K562 (cell line): ENCODE results near the gene SYTL2. TPM values are rescaled to one million over a fixed set of nuclear protein-coding genes. Genes with fewer than 3 reads are reported as not detected.
A peak's percentile ranks its signal among the peaks of the same experiment; 100 is the strongest.

Experiments used
- ARHGAP35 ChIP-seq: fragments of 450-650 bp; IDR thresholded peaks from 2 replicates; pipeline ENCODE4 v1.6.1; 2018; ENCODE audit not compliant: partially characterized antibody
- ATF1 ChIP-seq, 2 experiments: fragments of 450-650 bp in 1 of 2; IDR thresholded peaks; 2 replicates each; pipeline ENCODE4 v1.6.1; 2016; ENCODE audit warnings: missing compliant biosample characterization in 1 of 2, missing genetic modification characterization in 1 of 2
- BMI1 ChIP-seq: fragments of 150-350 bp; IDR thresholded peaks from 2 replicates; pipeline ENCODE4 v1.6.1; 2014; ENCODE audit warnings: low read length
- C11orf30 ChIP-seq: fragments of 450-650 bp; IDR thresholded peaks from 2 replicates; pipeline ENCODE4 v1.6.1; 2016; ENCODE audit warnings: low read depth, mild to moderate bottlenecking
- CEBPZ ChIP-seq: fragments of 150-350 bp; IDR thresholded peaks from 2 replicates; pipeline ENCODE4 v1.6.1; 2014; ENCODE audit warnings: low read depth, mild to moderate bottlenecking, low read length, borderline replicate concordance
- ETV5 ChIP-seq: sonication (generic); formaldehyde crosslinking; IDR thresholded peaks from 2 replicates; pipeline ENCODE4 v1.4.0; 2020; ENCODE audit warnings: low read depth, mild to moderate bottlenecking, missing genetic modification reagents
- KHSRP ChIP-seq: fragments of 450-650 bp; IDR thresholded peaks from 2 replicates; pipeline ENCODE4 v1.6.1; 2017
- KLF13 ChIP-seq: fragments of 450-650 bp; IDR thresholded peaks from 2 replicates; pipeline ENCODE4 v1.6.1; 2016; ENCODE audit warnings: missing genetic modification characterization, low read depth, mild to moderate bottlenecking, missing compliant biosample characterization, moderate library complexity, borderline replicate concordance
- LCOR ChIP-seq: sonication (generic); formaldehyde crosslinking; IDR thresholded peaks from 2 replicates; pipeline ENCODE4 v1.8.0; 2022; ENCODE audit warnings: mild to moderate bottlenecking, missing genetic modification reagents
- MCM7 ChIP-seq, 2 experiments: fragments of 450-650 bp; IDR thresholded peaks; 2 replicates each; pipeline ENCODE4 v1.6.1; 2016 to 2018
- NBN ChIP-seq: fragments of 450-650 bp; IDR thresholded peaks from 2 replicates; pipeline ENCODE4 v1.6.1; 2016; ENCODE audit warnings: low read depth, mild to moderate bottlenecking
- NR4A1 ChIP-seq, 2 experiments: fragments of 250-450 bp in 1 of 2; fragments of 450-650 bp in 1 of 2; sonication (Bioruptor Pico) in 1 of 2; IDR thresholded peaks; 2 replicates each; pipeline versions ENCODE4 v1.4.0 to v1.6.1; 2016 to 2020; ENCODE audit warnings: mild to moderate bottlenecking in 2 of 2, missing compliant biosample characterization in 1 of 2, missing genetic modification characterization in 1 of 2, moderate library complexity in 1 of 2
- NUFIP1 ChIP-seq: fragments of 450-650 bp; IDR thresholded peaks from 2 replicates; pipeline ENCODE4 v1.6.1; 2018; ENCODE audit not compliant: partially characterized antibody
- POLR3A ChIP-seq: IDR thresholded peaks from 2 replicates; pipeline ENCODE4 v1.6.1; 2011; ENCODE audit warnings: borderline replicate concordance, mild to moderate bottlenecking, moderate library complexity; ENCODE audit not compliant: insufficient read length, insufficient read depth; ENCODE audit errors: extremely low read depth
- POLR3G ChIP-seq: IDR thresholded peaks from 2 replicates; pipeline ENCODE4 v1.6.1; 2011; ENCODE audit not compliant: insufficient read length, insufficient replicate concordance; ENCODE audit errors: extremely low read depth
- RBM17 ChIP-seq: fragments of 200-400 bp; formaldehyde crosslinking; IDR thresholded peaks from 2 replicates; pipeline ENCODE4 v1.6.1; 2017; ENCODE audit warnings: low read depth, mild to moderate bottlenecking, low read length, borderline replicate concordance
- XRCC4 ChIP-seq: IDR thresholded peaks from one replicate; pipeline ENCODE4 v1.6.1; 2011; ENCODE audit not compliant: insufficient read depth, insufficient read length; ENCODE audit errors: extremely low read depth
- ZBED1 ChIP-seq: IDR thresholded peaks from 2 replicates; pipeline ENCODE4 v1.6.1; 2014
- ZBTB9 ChIP-seq: fragments of 450-650 bp; formaldehyde crosslinking; IDR thresholded peaks from 2 replicates; pipeline ENCODE4 v1.4.0; 2020; ENCODE audit warnings: mild to moderate bottlenecking, moderate library complexity
- polyA plus RNA-seq, 8 experiments: library from polyadenylated mRNA; depleted of rRNA in 4 of 8; stranded (reverse) in 5 of 8; unstranded in 3 of 8; fragments of >200 nt; fragmentation: Nextera tagmentation in 2 of 8; fragmentation: Illumina TruSeq in 1 of 8; extraction: Ambion mirVana in 2 of 8; extraction: Trizol in 1 of 8; gene quantifications; 2 replicates each; pipeline versions ENCODE4 v1.2.1 to v1.2.3, GENCODE V29; 2011 to 2014; ENCODE audit warnings: inconsistent platforms in 1 of 8, missing spikeins in 1 of 8
- total RNA-seq, 7 experiments: library from RNA; depleted of rRNA in 6 of 7; stranded (reverse); fragments of >200 nt in 6 of 7; fragmentation: Illumina TruSeq in 2 of 7; extraction: Trizol in 2 of 7; gene quantifications; 2 replicates each; pipeline versions ENCODE4 v1.2.1 to v1.2.3, GENCODE V29; 2011 to 2021; ENCODE audit warnings: low replicate concordance in 1 of 7
- TF ChIP-seq, protein P1 (sequence below): fragments of 250-450 bp; sonication (Bioruptor Pico); IDR thresholded peaks from 2 replicates; pipeline ENCODE4 v1.6.1; 2021; ENCODE audit warnings: mild to moderate bottlenecking
- TF ChIP-seq, protein P2 (sequence below): fragments of 250-450 bp; sonication (Bioruptor Pico); IDR thresholded peaks from 2 replicates; pipeline ENCODE4 v1.8.0; 2022; ENCODE audit warnings: moderate library complexity, mild to moderate bottlenecking, inconsistent platforms

The SYTL2 gene
- total and polyA plus RNA-seq, 9 of the 15 experiments (the other 6 are each of a cell fraction or from before 2014, with no cell fraction given): 0.05 to 0.57 (median 0.35) TPM

DNA sequence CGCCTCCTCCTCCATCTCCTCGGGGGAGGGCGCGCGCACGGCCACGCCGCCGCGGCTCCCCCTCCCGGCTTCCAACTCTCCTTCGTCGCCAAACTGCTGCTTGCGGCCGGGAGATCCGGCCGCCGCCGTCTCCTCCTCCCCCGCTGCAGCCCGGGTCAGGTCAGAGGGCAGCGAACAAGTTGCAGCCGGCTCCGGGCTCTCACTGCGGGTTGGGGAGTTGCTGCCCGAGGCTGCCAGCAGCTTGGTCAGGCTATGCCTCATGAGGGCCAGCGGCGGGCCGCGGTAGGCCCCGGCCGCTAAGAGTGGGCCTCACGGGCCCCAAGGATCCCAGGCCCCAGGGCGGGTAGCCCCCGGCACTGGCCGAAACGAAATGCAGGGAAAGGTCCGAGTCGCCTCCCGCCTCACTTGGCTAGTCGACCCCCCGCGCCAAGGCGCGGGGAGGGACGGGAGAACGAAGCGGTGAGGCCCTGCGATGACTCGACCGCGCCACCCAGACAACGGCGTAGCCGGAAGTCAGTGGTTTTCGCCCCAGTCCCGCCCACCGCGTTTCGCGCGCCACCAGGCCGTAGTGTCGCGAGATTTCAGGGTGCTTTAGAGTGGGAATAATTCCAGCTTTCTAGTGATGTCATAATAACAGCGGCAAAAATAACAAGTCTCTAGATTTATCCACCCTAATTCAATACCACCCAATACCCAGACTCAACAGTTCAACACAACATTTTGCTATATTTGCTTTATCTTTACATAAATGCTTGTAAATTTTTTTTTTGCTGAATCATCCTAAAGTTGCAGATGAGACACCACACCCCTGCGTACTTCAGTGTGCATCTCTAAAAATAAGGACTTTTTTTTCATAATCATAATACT lies 146.1 kb downstream of the SYTL2 start, which contains the start of gene CREBZF (continued):
- TF ChIP-seq KLF13 (tag) (no peak), ZBED1 (peak; percentile 55; the same call in 1 of the 2 replicates), ATF1 (CRISPR knock-in tag; IDR thresholded peaks at IDR 0.05) (no peak), ATF1 (tag; IDR thresholded peaks at IDR 0.05) (peak; percentile 91), ZBTB9 (CRISPR knock-in tag) (no peak), ETV5 (CRISPR knock-in tag) (peak; percentile 88), POLR3A (no peak), POLR3G (no peak), NUFIP1 (peak; percentile 51), NBN (no peak), CEBPZ (no peak), C11orf30 (peak; percentile 99), NR4A1 (CRISPR knock-in tag; IDR thresholded peaks at IDR 0.05) (no peak), NR4A1 (tag; IDR thresholded peaks at IDR 0.05) (no peak), LCOR (CRISPR knock-in tag) (peak; percentile 15; the same call in 1 of the 2 replicates), KHSRP (no peak), MCM7 (IDR thresholded peaks at IDR 0.05) (no peak), XRCC4 (no peak), BMI1 (no peak), ARHGAP35 (peak; percentile 82), RBM17 (no peak)
- TF ChIP-seq, protein P1, sequence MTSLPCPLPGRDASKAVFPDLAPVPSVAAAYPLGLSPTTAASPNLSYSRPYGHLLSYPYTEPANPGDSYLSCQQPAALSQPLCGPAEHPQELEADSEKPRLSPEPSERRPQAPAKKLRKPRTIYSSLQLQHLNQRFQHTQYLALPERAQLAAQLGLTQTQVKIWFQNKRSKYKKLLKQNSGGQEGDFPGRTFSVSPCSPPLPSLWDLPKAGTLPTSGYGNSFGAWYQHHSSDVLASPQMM (CRISPR knock-in tag): no peak
- TF ChIP-seq, protein P2, sequence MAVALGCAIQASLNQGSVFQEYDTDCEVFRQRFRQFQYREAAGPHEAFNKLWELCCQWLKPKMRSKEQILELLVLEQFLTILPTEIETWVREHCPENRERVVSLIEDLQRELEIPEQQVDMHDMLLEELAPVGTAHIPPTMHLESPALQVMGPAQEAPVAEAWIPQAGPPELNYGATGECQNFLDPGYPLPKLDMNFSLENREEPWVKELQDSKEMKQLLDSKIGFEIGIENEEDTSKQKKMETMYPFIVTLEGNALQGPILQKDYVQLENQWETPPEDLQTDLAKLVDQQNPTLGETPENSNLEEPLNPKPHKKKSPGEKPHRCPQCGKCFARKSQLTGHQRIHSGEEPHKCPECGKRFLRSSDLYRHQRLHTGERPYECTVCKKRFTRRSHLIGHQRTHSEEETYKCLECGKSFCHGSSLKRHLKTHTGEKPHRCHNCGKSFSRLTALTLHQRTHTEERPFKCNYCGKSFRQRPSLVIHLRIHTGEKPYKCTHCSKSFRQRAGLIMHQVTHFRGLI (CRISPR knock-in tag): no peak
